ENCODE data around the gene NEK6.

The NEK6 gene

DNA sequence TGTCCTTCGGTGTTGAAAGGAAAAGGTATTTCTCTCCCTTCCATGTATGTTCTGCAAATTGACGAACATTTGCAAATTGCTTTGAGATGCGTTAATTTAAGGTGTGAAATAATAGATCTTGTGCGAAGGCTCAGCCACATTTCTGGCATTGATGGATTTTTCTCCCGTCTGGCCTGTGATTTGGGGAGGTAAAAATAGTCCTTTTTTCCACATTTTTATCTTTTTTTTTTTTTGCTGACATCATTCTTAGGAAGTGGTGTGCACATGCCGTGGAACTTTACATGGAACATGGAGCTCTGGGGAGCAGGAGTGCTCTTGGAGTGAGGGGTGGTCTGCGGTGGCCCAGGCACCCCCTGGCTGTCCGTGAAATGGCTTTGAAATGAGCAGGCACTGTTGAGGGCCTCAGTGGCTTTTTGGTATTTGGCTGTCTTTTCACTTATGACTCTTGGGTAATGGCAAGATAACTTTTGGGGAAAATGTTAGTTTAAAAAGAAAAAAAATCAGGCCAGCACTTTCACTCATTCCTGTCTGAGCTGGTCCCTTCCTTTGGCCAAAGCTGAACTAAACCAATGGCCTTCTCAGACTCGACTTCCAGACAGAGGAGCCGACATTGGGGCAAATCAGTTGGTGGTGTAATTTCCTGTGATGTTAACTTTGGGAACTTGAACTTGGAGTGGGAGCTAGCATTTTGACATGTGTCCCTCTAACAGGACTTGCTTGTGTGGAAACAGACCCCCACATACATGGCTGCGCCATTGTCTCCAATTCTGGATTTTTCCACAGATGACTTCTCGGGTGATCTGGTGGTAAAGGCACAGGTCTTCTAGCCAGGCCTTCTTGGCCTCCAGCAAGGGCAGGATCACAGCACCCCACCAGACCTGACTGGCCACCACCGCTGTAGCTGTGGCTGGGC, 4.2 kb downstream of the NEK6 start:
- DNase-seq (ENCODE audit: low read depth in 2 of 2), result no peak

DNA sequence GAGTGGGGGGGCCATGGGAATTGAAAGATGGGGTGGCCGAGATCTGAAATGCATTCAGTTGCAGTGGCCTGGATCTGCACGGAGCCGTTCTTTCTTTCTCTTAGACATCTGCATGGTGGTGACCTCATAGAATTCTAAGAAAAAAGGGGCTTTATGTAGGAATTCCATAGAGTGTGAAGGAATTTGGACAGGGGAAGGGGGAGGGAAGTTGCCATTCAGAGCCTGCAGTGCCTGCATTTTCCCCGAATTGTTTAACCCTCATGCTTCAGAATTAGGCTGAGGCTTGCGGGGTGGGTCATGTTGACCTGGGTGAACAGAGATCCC, 4.9 kb downstream of the NEK6 start:
- DNase-seq (ENCODE audit: low read depth in 2 of 2), result no peak

DNA sequence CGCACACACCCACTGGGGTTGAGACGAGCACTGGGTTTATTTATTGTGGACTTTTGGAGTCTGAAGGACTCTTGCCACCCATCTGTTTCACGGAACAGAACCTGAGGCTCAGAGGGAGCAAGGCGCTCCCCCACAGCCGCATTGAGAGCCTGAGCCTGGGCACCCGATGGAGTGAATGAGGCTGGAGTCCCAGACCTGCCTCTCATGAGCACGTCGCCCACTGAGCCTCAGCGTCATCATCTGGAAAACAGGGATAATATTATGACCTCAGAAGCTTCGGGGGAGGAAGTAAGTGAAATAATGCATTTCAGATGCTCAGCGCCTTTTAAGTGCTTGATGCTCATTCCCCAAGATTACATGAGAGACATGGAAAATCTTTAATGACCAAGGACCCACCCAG, 5.5 kb downstream of the NEK6 start:
- no peak for DNase-seq (ENCODE audit: low read depth in 2 of 2)

DNA sequence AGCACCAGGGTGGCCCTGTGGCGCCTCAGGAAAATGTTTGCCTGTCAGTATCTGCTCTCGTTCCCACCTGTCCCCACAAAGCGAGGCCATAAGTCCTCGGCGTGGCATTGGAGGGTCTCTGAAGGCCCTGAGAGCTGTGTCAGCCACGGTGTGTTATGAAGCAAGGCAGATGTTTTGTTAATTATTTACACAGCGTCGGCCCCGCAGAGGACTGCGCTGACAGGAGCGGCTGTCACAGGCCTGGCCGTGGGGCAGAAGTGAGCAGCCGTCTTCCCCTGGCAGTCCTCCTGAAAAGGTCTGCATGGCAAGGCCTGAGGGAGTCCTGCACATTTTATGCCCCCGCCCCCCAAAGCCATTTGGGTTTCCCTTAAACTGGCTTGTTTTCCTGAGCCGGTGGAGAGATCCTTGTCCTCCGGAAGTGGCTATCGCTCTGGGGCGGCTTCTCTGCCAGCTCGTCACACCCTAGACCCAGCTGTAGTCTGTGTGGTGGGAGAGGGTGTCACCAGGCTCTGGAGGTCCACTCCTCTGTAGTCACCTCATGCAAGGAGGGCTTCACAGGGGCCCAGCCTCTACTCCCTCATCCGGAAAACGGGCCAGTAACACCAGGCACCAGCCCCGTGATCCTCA, 6.2 kb downstream of the NEK6 start:
- DNase-seq (ENCODE audit: low read depth in 2 of 2), result no peak

DNA sequence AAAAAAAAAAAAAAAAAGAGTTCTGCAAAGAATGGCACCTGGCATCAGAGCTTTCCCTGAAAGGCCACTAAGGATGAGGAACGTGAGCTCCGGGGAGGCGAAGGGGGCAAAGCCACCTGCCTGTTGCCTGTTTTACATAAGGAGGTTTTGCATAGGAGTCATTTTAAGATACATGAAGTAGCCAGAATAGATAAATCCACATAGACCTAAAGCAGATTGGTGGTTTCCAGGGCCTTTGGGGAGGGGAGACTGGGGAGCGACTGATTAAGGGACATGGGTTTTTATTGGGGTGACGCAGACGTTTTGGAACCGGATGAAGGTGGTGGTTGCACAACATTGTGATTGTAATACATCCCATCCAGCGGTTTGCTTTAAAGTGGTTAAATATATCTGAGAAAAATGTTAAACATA, 7.1 kb downstream of the NEK6 start:
- DNase-seq (ENCODE audit: low read depth in 2 of 2), result no peak

DNA sequence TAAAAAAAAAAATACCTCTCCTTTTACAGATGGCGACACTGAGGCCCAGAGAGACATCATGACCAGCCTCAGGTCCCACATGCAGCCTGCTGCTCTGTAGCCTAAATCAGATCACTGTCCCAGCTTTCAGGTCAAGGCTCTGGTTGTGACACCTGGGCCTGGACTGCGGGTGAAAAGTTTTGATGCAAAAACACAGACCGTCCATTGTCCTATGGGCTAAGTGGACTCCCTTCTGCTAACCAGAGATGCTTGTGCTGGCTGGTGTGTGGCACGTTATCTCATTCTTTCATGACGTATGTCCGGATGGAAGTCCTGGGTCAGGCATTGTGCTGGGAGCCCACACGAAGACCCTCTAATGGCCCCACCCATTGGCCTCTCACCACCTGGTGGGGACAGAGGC, 7.8 kb downstream of the NEK6 start:
- no peak for DNase-seq (ENCODE audit: low read depth in 2 of 2)

DNA sequence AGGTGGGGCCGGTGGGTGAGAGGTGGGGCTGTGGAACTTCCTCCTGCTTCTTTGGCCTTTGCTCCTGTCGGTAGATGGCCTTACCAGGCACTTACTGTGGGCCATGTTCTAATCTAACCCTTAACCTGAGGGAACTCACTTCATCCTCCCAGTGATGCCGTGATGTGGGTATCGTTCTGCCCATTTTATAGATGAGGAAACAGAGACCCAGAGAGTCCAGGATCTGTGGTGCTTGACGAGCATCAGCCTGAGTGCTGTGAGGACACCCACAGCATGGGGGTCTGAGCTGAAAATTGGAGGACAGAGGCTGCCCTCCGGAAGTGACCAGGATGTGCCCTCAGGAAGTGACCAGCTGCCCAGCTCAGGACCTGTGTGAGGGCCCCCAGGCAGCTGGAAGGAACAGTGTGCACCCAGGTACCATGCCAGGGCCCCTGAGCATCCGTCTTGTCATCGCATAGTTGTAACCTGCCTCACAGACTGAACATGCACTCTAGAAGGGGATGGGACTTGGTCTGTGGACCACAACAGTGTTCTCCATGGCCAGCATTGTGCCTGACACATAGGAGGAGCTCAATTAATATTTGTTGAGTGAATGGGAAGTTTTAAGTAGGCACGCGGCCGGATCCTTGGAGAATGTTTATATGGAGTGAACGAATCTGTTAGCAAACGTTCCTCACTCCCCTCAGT, 8.5 kb downstream of the NEK6 start:
- no peak for DNase-seq (ENCODE audit: low read depth in 2 of 2)

DNA sequence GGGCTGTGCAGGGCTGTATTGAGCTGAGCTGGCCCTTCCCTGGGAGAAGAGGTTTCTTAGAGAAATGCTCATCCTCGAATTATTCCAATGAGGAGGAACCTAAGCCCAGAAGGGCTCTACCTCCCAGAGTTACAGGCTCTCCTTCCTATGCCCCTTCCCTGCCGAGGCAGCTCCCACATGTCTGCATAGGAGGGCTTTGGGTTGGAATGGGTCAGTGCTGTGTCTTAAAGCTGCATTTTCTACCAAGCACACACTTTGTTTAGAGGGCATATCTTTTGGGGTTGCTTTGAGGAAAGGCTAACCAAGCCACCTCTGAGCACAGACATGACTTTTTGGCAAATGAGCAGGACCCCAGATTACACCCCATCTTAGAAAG, 9.1 kb downstream of the NEK6 start:
- no peak for DNase-seq (ENCODE audit: low read depth in 2 of 2)

DNA sequence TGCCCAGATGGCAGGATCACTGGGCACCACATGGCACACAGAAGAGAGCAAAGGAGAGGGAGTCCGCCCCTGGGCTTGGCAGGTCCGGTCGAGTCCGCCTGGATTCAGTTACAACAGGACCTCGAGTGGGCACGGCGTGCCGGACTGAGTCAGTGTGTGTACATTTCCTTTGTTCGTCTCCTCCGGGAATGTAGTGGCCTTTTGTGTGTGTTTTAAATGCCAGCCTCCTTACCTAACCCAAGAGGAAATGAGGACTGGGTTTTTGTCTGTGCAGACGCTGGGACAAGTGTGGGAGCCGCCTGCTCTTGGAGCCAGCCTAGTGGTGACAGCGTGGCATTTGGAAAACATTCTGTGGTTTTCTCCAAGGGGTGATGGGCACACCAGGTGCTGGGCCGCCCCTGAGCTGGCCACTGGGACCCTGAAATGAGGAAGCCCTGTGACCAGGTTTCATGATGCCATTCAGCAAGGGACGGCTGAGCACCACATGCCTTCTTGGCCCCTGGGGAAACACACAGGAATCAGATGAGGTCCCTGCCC, 9.6 kb downstream of the NEK6 start:
- no peak for DNase-seq (ENCODE audit: low read depth in 2 of 2)

DNA sequence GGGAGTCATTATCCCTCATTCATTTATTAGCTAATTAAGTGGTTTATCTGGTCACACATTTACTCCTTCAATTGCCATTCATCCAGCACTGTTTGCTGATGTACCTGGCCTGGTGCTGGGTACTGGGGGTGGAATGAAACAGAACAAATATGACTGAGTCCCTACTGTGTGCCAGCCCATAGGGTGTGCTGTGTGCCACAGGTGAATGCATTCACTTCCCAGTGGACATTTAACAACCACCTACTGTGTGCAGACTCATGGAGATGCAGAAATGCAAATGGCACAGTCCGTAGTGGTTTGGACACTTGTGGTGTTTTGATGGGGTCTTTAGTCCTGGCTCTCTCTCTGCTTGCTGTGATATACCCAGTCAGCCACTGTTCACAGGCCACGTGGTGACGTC, 10.5 kb downstream of the NEK6 start:
- no peak for DNase-seq (ENCODE audit: low read depth in 2 of 2)

DNA sequence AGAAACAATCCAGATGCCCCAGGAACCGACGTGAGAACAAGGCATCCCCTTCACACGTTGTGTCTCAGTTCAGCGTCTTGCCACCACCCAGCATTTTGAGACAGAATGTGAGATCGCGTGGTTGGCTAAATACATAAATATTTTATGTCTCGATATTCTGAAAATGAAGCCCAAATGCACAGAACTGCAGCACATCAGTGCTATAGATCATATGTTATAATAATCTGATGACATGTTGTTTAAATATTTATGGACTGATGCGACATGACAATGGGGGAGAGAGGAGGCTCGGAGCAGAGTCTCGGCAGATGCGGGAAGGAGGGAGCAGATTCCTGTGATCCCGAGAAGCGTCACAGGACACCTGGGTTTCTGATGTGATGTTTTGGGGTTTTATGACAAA, 10.9 kb downstream of the NEK6 start:
- no peak for DNase-seq (ENCODE audit: low read depth in 2 of 2)

DNA sequence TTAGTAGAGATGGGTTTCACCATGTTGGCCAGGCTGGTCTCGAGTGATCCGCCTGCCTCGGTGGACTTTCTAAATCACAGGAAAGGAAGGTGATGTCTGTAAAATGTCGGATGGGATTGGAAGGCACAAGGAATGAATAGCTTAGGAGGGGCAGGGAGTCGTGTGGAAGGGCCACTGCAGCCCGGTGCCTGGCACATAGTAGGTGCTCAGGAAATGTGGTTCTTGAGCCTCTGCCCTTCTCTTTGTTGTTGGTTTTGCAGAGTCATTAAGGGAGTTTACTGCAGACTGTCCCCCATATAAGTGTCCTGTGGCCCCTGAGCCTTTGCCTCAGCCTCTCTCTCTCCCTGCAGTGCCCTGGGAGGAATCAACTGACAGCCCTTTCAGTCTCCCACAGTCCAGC, 11.8 kb downstream of the NEK6 start:
- DNase-seq (ENCODE audit: low read depth in 2 of 2), result no peak

DNA sequence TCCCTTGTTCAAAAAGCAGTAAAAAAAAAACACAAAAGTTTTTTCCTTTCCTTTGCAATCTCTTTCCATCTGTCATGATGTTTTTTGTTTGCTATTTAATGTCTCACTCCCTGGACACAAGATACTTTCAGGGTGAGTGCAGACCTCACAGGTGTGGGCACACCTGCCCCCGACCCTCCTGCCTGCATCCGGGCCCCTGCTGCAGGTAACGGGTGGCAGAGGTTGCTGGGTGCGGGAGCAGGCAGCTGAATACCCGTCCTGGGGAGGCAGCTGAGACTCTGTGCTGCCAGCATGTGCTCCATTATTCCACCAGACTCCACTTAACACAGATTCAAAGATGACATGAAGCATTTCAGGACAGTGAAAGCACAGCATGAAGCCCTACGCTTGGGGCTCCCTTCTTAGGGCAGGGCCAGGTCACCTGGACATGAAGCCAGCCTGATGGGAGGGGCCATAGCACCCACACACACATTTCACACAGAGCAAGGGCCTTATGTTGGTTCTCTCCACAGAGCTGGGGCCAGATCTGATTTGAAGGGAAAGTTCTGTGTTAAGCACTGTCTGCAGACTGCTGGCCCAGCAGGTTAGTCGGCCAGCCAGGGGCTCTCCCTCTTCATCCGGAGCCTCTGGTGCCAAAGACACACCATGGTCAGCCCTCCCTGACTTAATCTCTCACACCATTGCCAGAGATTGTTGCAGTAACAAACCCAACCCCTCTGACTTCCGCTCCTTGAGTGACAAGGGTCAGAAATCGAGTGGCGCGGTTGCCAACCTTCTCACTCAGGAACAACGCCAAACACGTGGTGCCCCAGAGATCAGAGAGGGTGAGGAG, 13.0 kb downstream of the NEK6 start:
- DNase-seq (ENCODE audit: low read depth in 2 of 2), result no peak

DNA sequence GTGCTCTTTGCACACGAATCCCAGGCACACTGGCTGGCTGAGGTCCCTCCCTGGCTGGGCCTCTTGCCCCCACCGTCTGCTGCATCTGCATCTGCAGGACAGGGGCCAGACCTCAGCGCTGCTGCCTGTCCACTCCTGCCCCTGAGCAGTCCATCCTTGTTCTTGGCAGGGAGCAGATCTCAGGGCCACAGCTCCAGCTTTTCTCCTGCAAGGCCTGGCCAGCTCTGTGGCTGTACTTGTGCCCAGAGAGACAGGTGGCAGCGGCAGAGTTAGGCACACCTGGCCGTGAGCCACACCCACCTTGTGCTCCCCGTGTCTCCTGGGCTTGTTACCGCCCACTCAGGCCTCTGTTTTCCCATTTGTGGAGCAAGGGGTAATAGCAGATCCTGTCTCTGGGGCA, 13.9 kb downstream of the NEK6 start:
- DNase-seq (ENCODE audit: low read depth in 2 of 2), result no peak

DNA sequence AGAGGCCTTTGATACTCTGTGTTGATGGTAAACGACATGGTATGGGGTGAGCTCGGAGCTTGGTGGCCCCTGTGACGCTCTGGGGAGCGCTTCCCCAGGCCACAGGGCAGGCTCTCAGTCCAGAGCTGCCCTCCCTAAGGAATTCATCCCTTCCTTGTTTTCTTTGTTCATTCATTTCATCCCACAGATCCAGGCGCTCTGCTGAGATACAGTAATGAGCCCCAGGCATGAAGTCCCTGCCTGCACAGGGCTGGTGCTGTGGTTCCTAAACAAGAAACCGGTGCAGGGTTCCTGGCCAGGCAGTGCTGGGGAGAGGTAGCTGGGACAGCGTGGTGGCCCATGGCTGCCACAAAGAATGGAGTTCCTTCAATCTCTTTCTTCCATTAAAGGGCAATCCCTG, 14.4 kb downstream of the NEK6 start:
- DNase-seq (ENCODE audit: low read depth in 2 of 2), result no peak

DNA sequence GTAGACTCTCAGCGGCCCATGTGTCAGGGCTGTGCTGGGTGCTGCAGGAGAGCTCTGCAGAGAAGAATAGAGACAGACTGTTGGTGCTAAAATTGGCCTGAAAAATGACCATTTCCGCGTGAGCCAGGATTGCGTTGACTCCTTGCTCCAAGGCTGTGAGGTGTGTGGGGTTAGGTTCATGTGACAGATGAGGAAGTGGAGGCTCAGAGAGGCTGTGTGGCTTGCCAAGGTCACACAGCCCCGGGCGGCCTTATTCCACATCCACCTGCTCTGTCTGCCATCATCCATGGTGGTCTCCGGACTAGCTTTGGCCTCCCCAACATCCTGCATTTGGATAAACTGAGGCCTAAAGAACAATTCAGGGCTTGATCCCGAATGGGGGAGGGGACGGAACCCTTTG, 15.2 kb downstream of the NEK6 start:
- no peak for DNase-seq (ENCODE audit: low read depth in 2 of 2)

DNA sequence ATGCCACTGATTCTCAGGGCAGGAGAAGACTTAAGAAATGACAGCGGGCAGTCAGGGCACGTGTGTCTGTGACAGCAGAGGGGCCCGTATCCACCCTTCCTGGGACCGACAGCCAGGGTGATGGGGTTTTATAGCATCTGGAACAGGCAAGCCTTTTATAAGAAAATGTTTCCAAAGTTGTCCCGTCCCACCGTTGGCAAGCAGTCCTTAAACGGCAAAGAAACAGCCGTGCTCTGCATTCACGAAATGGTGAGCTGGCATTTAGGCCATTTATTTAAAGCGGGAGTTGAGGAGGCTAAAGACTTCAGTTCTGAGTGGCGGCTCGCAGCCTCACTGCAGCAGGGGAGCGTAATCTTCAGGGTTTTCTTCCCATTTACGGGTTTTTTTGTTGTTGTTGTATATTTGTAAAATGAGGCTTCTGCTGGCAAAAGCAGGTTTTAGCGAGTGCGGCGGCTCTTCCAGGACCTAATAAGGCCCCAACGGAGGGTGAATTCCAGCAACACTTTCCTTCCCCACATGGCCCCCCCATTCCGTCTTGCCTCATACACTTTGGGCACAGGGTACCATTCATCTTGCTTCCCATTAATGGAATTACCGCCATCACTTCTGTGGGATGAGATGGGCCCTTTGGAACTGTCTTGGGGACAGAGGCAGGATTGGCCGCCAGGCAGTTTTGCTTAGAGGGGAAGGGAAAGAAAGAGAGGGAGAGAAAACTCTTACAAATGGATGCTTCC, 15.8 kb downstream of the NEK6 start:
- DNase-seq (ENCODE audit: low read depth in 2 of 2), result no peak

DNA sequence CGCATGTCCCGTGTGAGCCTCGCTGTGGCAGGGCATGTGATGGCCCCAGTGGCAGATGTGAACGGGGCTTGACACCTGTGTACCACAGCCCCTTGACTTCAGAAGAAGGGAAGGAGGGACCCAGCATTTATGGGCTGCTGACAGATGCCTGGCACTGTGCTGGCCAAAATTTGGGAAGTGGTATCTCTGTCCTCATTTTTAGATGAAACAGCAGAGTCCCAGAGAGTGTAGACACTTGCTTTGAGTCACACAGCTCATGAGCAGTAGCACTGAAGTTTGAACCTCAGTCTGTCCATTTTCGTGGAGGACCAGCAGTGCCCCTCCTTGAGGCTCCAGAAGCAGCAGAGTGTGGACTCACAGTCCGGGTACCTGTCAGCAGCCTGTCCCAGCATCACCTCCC, 16.5 kb downstream of the NEK6 start:
- no peak for DNase-seq (ENCODE audit: low read depth in 2 of 2)

DNA sequence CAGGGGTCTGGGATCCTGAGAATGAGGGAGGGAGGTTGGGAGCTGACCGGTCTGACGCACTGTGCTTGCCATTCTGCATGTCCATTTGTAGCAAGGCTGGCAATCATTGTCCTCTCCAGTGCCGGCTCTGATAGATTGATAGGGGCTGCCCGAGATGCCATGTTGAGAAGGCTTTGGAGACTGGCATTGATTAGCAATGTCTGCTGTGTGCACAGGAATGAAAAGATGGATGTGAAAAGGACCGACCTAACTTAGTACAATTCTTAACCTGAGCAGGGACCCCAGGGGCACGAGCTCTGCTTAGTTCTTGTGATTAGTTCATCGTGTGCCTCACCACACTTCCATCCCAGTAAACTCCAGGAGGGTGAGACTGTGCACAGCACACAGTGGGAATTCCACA, 17.0 kb downstream of the NEK6 start:
- DNase-seq (ENCODE audit: low read depth in 2 of 2), result no peak

DNA sequence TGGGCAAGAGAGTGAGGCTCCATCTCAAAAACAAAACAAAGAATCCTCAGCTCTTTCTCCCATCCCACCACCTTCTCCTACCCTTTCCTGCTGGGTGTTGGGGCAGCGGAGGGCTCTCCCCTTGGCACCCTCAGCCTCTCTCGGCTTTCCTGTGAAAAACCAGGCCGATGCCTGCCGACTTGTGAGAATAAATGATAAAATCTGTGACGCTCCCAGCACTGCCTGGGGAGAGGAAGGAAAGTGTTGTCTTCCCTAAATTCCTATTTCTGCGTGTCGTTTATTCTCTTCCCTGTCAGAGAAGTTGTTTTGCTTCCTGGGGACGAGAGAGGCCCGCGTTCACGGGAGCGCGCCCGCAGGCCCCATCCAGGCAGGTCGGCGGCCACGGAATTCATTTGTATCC, 19.7 kb downstream of the NEK6 start:
- no peak for DNase-seq (ENCODE audit: low read depth in 2 of 2)

DNA sequence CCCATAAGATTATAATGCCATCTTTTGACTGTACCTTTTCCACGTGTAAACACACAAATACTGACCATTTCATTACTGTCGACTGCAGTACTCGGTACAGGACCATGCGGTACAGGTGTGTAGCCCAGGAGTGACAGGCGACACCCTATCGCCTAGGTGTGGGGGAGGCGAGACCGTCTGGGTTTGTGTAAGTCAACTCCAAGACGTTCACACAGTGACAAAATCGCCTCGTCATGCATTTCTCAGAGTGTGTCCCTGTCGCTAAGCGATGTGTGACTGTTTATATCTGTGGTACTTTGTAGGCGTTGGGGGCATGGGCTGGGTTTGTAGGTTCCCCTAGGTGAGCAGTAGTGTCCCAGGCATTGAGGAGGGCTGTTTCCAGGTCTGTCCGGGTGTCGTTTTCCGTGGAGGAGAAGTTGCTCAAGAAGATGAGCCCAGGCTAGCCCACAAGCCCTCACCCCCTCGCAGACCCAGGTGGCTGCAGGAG, 20.3 kb downstream of the NEK6 start:
- DNase-seq (ENCODE audit: low read depth in 2 of 2), result no peak

Data from stimulated activated CD4-positive, alpha-beta T cell treated with anti-CD3 and anti-CD28 coated beads, Interleukin-12 subunit alpha, Interleukin-12 subunit beta, amount 100 ng/mL, for 24 hours (primary cell).